GM20000 (cell line): Measurements from ENCODE around the gene P2RY1.
"Not testable (repeated sequence)": the region's sequence is repeated elsewhere in the genome, so short reads cannot be mapped to it uniquely, and the experiment has no call there.

Experiments
- DNase-seq: peaks from one replicate; pipeline ENCODE4 v3.0.0; 2012; ENCODE audit warnings: low spot score
- CTCF ChIP-seq: IDR thresholded peaks from 2 replicates; pipeline ENCODE4 v1.5.1; 2012; ENCODE audit warnings: mild to moderate bottlenecking, control low read depth; ENCODE audit errors: extremely low read depth, missing control alignments

The P2RY1 gene

DNA sequence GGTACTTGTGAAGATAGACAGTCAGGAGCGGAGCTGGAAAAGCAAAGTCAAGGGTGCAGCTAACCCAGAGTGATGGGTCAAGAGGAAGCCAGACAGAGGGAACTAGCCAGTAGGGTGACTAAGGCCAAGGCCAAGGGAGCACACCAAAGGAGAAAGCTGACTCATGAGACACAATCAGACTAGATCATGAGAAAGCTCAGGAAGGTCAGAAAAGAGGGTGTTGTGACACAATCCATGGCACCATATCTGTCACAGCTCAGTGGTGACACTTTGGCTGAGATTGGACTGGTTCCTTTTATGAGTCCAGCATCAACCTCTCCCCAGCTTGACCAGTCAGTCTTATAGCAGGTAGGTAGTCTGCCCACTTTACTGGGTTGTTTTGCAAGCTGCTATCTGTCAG lies 22.2 kb downstream of the P2RY1 start:
- TF ChIP-seq CTCF: no peak
- no peak for DNase-seq

DNA sequence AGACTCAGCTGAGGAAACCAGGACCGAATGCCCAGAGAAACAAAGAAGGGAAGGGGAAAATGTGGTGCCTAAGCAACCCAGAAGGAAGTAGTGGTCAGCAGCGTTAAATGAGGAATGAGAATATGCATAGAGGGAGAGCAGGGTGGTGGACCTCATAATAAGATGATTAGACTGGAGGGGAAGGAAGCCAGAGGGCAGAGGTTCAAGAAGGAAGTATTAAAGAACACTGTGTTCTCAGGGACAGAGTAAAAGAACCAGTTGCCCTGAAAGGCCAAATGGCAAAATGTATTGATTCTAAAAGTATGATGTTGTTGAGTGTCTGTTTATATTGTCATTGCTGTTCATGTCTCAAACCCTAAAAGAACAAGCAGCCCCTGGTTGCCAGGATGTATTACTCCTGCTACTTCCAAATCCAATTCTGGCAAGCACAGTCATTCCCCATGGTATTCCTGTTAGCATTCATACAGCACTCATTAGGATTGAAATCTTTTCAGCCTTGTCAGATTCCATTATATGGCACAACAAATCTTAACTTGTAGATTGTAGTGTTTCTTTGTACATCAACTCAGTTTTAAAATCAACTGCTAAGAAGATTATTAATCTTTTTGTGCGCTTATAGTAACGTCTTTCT lies 23.4 kb downstream of the P2RY1 start:
- DNase-seq: no peak
- no peak for TF ChIP-seq CTCF

GRCh38 chr3:152860736-152861135 lies 25.8 kb downstream of the P2RY1 start:
- TF ChIP-seq CTCF: no peak
- no peak for DNase-seq

DNA sequence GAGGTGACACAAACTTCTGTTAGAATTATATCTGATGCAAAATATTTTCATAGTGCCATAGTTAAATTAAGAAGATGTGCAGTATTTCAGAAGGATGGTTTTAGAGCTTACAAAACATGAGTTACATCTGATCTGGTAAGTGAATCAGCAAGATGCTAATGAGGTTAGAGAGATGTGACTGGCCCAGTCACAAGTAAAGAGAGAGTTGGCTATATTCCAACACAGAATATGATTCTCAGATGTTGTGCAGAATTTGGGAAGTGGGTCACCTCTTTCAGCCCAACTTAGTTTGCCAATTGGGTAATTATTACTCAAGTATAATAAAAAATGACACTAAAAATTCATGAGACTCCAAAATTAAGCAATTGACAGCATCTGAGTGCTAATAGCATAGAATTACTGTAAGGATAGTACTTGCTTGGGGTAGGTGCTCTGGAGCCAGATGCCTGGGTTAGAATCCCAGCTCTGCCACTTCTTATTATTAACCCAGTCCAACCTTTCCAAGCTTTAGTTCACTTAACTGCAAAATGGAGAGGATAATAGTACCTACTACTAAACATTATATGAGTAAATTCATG lies 30.8 kb downstream of the P2RY1 start:
- TF ChIP-seq CTCF: no peak
- no peak for DNase-seq

DNA sequence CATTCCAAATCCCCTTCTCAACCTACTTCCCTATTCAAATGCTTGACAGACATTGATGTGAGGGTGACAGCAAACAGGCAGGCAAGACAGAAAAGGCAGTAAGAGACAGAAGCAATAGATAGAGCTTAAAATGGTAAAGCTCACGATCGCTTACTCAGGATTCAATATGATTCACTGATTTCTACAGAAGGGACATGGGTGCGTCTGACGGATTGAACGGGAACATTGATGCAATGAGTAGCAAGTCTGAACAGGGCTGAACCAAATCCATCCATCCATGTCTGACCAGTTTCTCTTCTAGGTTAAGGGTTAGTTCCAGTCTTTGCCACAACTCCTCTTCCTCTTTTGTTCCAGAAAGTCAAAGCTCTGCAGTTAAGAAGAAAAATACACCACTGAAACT lies 35.1 kb downstream of the P2RY1 start:
- no peak for DNase-seq
- TF ChIP-seq CTCF: no peak

DNA sequence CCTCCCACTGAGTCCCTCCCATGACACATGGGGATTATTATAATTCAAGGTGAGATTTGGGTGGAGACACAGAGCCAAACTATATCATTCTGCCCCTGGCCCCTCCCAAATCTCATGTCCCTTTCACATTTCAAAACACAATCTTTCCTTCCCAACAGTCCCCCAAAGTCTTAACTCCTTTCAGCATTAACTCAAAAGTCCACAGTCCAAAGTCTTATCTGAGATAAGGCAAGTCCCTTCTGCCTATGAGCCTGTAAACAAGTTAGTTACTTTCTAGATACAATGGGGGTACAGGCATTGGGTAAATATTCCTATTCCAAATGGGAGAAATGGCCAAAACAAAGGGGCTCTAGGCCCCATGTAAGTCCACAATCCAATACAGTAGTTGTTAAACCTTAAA lies 38.4 kb downstream of the P2RY1 start:
- DNase-seq: not testable (repeated sequence)

DNA sequence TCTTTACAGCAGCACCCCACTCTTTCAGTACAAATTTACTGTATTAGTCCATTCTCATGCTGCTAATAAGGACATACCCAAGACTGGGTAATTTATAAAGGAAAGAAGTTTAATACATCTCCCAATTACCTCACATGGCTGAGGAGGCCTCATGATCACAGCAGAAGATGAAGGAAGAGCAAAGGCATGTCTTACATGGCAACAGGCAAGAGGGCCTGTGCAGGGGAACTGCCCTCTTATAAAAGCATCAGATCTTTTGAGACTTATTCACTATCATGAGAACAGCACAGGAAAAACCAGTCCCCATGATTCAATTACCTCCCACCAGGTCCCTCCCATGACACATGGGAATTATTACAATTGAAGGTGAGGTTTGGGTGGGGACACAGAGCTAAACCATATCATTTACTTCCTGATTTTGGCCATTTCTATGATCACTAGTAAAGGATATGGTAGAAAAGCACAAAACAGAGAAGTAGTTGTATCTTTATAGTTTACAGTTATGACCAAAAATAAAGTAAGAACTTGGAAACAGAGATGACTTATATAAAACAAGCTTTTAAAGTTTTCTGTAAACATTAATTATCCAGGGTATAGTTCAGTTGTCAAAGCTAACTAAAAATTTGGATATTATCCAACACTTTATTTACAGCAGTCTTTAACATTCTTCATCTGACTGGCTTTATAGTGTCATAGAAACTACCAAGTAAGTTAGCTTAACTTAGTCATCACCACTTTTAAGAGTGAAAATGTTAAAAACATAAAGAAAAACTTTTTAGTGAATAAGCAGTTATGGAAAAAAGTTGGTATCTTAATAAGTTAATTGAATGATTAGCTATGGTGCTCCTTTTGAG lies 40.2 kb downstream of the P2RY1 start:
- no peak for DNase-seq
- no peak for TF ChIP-seq CTCF
